GM18858 (cell line): ENCODE results near the gene TEAD1.

Source experiments
- ATAC-seq: cut with Tn5 transposase; IDR thresholded peaks from one replicate; pipeline ENCODE4 v1.9.1; 2021; ENCODE audit not compliant: unreplicated experiment

TEAD1 gene

DNA sequence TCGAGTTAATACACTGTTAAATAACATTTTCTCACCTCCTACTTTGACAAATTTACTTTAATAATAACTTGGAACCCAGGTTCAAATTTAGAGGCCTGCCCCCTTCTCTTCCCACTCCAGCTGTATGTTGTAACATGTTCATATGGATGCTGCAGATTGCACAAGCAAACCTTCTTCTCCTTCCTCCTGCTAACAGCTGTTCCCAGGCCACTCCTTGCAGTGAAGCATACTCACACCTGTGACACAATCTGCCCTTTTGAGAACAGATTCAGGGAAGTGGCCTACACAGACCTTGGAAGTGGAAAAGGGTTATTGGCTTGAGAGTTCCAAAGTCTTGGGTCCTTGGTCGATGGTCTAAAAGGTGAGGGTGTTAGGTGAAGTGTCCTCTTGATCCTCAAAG lies 131.9 kb downstream of the TEAD1 start:
- no peak for ATAC-seq

DNA sequence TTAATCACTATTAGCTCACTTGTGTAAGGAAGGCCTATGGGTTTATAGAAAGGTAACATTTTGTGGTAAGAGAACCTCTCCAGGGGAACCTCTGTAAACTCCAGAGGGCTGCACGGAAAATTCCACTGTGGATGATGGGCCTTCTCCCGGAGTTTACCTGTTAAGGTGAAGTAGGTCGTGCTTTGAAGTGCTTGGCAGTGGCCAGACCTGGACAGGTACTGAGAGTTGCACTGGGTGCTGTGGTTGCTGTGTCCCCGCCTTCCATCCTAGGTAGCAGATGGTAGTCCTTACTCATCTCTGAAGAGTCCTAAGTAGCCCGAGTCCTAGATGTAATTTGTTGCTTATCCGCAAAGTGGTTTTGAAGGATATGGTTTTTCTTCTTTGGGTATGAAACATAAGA lies 133.4 kb downstream of the TEAD1 start:
- ATAC-seq = no peak

DNA sequence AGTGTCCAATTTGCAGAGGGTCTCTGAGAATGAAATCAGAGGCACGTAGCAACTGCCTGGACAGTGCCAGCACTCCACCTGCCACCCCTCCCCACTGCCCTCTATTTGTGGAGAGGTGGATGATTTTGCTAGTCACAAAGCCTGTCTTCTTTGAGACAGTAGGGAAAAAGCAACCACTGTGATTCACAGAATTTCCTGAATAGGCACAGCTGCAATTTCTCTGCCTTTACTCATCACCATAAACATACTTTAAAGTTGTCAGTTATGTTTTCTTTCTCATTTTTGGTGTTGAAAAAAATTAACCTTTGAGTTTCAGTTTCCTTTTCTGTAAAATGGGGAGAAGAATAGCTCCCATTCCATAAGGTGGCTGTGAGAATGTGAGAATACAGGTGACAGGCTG lies 134.3 kb downstream of the TEAD1 start:
- ATAC-seq = no peak

DNA sequence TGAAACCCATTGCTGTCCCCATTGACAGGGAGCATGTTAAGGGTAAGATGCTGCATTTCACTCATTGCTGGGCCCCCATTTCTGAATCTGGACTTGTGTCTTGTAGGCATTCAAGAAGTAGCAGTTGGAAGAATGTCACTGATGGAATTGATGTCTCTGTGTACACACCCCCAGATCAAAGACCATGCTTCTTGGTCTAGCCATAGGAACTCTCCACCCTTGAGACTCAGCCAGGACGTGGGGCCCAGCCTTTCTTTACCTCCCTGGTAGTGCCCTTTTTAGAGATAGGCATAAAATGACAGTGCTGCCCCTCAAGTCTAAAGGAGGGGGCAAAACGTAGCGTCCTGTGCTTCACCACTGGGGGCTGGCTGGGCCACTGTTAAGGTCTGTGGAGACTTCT lies 135.1 kb downstream of the TEAD1 start:
- ATAC-seq = no peak

DNA sequence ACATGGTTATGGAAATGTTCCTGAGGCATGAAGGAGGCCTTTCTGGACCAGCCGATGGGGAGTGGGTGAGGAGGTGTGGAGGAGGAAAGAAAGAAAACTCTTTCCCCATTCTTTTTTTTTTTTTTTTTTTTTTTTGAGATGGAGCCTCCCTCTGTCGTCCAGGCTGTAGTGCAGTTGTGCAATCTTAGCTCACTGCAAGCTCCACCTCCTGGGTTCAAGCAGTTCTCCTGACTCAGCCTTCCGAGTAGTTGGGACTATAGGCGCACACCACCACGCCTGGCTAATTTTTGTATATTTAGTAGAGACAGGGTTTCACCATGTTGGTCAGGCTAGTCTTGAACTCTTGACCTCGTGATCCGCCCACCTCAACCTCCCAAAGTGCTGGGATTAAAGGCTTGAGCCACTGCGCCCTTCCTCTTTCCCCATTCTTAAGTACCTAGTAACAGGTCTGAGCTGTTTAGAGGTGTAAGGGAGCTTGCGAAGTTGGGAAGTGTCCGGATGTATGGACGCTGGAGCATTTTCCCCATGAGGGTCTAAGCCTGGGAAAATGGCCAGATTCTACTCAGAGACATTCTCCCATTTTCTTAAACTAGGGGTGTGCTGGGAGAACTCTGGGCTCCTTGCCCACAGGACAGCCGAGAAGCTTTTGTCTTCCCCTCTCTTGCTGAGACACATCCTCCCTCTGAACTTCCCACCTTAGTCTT lies 135.8 kb downstream of the TEAD1 start:
- ATAC-seq = no peak

DNA sequence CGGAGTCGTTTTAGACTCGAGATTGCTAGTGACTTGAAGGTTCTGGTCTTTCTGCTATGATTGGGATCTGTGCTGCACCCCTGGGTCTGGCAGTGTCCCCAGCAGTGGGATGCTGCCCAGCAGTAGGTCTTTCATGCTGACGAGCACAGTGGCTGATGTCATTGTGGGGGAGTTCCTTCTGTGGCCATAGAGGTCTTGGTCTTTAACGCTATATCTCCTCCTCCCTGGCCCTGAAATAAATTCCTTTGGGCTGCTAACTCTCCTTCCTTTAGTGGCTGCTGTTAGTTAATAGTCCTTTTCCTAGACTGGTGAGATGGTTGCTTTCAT lies 136.3 kb downstream of the TEAD1 start:
- ATAC-seq = no peak

DNA sequence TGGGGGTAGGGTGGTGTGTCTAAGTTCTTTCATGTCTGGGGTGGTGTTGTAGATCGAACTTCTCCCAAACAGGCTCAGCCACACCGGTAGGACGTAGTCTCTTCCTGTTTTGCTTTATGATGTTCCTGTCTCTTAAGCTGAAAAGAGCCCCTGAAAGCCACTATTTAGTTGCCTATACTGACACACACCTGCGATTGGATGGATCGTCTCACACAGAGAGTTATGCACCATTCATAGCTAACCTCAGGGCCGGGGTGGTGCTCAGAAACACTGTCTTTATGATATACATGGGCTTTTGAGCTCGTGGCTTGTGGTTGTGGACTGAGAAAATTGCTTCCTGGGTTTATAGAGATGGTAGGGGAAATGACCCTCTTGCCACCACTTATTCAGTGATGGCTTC lies 137.6 kb downstream of the TEAD1 start:
- no peak for ATAC-seq

DNA sequence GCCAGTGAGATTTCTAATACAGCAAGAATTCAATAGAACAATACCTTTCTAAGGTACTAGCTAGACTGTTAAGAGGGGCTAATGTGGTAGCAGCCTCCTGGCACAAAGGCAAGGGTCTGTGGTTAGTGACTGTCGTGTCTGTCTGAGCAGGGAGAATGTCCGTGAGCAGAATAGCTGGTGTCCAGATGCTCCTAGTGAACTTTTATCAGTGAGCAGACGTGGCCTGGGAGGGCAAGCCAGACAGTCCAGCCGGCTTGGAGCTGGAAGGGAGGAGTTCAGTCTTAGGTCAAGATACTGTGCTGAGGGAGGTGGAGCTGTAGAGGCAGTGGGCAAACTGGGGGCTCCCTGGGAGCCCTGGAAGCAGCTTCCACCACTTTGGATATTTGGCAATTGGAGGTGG lies 138.6 kb downstream of the TEAD1 start:
- ATAC-seq = no peak

DNA sequence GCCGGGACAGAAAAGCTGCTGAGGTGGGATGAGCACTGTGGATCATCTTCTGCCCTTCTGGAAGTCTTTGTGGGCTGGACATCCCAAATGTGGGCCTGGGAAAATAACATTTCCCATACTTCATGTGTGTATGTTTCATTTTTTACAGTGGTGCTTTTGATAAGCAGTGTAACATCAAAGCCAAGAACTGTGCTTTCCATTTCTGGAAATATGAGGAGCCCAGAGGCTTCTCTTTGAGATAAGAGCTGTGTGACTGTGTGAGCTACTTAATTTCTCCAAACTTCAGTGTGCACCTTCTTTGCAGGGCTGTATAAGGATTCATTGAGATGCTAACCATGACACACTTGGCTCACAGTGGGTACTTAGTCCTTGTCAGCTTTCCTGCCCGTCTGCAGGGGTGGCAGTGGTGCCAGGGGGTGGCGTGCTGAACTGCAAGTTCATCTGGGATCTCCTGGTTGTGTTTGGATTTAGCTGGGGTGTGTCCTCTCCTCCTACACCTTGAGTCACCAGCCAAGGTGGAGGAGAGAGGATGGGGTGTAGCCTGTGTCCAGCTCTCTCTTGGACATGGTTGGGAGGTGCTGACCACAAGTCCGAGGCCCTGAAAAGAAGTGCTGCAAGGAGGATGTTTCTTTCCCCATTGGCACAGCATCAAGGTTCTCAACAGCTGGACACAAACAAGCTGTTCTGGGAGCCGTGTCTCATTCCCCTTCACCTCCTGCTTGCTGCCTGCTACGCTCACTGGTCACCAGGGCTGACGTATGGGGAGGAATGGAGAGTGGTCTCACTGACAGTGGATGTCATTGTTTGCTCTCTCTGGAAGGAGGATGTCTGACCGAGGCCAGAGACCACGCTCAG lies 139.4 kb downstream of the TEAD1 start:
- no peak for ATAC-seq

DNA sequence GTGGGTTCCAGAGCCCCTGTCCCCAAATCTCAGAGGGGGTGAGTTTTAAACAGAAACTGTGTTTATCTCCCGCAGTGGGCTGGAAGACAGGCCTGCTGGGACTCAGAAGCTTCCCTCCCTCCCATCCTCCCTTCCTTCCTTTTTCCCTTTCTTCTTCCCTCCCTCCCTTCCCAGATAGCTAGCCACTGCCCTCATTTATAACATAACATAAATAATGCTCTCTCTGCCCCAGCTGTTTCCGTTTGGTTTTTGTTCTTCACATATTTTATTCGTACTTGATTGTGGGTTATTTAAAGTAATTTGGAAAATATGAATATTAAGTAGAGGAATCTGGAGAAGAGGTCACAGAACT lies 140.9 kb downstream of the TEAD1 start:
- no peak for ATAC-seq

DNA sequence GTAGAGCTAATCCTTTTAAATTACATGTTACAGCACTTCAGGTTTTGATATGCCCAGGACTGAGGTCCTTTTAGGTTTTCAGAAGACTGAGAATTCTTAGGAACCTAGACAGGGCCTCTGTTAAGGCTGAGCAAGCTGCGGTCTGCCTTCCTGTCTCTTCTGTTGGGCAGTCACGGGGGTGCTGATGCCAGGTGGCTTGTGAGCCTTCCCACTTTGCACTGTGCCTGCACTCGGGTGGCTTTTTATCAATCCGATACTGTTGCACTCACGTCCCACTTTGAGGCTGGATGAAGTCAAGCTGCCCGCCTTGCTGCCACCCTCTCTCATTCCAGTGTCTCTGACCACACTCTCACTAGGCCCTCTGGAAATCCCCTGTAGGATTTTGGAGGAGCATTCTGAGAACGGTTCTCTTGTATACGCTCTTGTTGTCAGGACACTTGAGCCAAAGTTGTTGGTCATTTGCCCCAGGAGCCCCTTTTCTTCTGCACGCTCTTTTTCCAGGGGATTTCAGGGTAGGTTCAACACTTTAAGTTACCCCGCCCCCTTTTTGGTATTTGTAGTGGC lies 141.8 kb downstream of the TEAD1 start:
- ATAC-seq = no peak

DNA sequence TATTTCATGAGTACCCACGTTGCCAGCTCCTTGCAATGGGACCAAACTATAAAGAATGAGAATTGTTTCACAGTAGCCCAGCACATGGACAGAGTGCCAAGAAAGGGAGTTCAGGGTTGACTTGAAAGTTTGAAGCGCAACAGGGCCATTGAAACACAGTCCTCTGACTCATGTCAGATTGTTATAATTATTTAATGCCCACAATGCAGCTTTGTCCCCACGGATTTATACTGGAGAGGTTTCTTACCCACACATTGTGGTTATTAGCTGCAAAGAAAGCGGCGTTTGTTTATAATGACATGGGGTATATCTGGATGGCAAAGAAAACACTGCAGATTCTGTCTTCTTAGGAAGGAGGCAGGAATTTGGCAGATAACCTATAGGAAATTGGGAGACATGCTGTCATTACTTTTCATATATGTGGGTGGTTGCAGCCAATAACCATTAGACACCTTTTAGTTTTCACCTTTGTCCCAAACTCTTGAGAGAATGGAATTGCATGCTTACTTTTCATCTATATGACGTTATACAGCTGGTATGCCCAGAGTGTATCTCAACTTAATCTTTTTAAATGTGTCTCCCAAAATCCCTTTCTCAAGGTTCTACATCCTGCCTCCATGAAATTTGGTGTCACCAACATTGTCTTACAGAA lies 143.6 kb downstream of the TEAD1 start:
- no peak for ATAC-seq

DNA sequence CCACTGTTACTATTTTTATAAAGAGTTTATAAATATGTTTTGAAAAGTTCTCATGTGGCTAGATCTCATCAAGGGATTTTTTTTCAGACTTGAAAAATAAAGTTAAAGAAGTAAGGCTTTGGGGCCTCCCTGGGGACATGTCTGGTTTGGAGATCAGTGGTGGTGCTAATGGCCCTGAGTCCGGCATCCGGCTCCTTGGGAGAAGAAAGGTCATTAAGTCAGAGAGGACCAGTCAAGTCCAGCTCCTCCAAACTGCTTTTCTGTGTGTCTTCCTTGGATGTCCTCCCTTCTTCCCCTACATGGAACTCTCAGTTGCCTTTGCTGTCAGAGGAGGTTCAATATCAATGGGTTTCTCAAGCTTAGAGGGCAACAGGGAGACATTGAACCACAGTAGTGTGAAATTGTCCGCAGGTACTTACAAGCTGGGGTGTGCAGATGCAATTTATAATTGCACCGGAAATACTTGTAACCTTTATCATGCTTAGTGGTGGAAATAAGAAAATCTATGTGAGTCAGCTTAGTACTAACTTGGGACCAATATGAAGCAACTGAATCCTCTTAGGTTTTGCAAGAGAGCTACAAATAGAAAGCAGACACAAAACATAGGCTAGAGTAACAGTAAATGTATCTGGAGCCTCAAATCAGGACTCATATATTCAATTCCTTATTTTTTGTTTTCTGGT lies 144.3 kb downstream of the TEAD1 start:
- ATAC-seq = no peak

DNA sequence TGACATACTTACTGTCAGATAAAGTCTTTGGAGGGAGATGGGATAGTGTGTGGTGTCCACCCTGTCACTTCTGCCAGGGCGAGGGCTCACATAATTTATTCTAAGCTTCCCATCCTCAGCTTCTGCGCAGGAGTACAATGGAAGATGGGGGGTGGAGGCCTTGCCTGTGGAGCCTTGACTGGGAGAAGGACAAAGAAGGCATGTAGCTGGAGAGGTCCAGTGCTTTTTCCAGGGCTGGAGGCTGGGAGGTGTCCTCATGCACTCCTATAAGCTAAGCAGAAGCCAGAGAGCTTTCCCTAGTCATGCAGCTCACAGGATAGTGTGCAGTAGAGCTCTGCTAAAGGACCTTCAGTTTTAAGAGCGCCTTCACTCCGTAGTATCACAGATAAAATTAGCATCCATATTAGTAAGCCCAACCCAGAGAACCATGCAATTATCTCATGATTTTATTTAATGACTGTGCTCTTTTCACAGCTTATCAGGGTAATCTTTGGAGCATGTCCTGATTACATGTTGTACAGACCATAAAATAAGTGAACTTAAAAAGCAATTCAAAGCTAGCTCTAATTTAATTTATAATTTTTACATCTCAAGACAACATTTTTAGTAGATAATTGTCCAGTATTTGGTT lies 148.3 kb downstream of the TEAD1 start:
- ATAC-seq = no peak

DNA sequence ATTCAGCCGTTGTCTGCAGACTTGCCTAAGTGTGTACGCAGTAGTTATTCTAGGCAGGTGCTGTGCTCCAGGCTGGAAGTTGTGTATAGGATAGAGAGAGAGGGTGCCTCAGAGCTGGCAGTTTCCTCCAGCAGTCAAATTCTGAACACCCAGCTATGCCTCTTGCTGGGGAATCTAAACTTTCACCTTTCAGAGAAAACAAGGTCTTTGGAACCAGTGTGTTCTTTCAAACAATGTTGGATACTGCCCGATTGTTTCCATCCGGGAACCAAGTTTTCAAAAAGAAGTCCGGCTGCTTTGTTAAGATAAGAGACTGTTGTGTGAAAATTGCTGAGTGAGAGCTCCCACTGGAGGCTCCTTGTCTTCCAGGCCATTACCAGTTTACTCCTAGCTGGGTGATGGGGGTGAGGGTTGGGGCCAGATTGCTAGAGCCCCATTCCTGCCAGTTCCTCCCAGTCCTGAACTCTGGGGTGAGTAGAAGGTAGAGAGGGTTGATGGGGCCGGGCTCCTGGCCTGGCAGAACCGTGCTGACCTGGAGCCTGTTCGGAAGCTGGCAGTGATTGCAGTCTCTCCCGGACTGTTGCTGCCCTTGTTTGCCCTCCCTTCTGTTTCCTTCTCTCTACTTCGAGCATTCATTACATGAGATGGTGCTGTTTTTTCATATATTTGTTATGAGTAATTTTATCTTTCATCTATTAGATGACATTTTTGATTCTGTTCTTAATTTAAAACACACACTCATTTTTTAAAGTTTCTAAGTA lies 150.2 kb downstream of the TEAD1 start:
- no peak for ATAC-seq

DNA sequence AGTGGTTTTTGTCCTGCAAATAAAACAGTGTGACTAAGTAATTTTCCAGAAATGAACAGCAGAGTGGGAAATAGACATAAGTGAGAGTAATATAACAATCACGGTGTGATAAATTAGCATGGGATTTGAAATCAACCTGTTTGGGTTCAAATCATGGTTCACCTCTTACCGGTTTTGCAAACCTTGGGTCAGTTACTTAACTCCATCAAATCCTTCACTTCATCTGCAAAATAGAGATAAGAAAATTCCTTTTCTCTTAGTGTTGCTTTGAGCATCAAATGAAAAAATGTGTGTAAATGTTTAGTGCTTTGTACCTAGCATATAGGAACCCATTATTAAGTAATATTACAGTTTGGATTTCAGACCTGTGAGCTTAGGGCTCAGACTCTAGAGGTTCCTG lies 152.2 kb downstream of the TEAD1 start:
- no peak for ATAC-seq

DNA sequence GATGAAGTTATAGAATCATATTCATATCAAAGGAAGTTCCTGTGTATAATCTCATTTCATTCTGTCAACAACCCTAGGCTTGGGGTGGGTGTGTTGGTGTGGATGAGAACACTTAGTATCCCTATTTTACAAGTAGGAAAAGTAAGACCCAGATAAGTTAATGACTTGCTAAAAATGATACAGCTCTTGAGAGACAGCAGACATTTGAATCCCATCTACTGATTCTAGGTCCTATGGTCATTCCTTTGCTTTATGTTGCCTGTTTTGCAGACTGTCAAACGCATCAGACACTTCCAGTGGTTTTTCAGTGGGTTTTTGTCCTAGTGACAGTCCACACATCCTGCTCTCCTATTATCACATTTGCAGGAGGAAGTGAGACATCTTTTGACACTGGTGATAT lies 153.1 kb downstream of the TEAD1 start:
- no peak for ATAC-seq

DNA sequence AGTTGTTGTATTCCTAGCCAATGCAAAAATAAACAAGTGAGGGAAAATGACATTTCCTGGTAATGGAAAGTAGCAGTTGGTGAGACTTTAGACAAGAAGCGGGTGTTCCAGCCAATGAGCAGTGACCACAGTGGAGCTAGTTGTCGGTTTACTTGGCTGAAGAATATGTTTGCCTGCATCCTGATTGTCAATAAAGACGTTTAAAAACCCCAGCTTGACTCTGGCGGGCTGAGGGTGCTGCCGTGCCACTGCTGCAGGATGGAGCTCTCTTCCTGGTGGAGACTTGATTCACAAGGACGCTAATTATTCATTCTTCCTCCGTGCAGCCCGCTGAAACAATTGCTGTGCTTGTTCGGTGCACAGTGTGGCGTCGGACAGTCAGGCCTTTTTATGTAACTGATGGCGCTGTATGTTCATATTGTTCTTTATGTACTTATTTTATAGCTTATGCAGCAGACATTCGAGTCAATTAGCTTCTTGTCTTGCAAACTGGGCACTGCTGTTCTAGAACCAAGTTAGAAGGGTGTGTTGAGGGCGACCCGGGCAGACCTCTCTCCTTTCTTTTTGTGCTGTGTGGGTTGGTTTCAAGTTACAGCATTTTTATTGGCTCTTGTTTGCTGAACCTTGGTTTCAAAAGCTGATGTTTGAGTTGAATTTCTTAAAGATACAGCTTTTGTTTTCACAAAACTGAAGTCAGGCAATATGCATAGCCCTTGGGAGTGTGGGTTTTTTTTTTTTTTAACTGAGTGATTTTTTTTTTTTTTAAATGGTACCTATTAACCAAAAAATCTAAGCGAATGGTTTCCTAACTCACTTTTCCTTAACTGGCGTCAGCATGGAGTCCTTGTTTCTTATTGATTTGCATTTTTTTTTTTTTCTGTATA lies 153.9 kb downstream of the TEAD1 start:
- ATAC-seq = no peak

DNA sequence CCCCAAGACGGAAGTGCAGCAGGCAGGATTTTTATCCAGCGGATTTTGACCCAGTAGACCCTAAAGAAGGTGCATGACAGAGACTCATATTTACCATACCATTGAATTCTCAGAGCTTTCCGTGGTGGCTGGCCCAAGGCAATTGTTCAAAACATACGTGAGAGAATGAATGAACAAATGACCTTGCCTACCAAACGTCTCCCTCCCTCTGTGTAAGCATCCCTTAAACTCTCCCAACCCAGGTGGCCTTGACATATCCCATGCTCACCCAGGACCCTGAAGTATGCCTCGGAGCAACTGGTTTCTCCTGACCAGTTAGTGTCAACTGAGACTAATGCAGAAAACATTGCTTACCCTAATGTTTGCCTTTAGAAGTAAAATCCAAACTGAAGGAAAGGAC lies 154.9 kb downstream of the TEAD1 start:
- no peak for ATAC-seq
